Measurements from ENCODE around the gene B9D1.

Gene B9D1

DNA sequence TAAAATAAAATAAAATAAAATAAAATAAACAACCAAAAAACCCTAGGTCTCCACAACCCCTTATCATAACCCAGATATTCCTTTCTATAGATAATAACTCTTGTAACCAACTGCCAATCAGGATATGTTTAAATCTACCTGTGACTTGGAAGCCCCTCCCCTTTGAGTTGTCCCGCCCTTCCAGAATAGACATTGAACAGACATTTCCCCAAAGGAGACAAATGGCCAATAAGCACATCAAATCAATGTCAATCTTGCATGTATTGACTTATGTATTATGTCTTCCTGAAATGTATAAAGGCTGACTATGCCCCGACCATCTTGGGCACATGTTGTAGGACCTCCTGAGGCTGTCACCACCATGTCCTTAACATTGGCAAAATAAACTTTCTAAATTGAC lies 14.3 kb upstream of the B9D1 start:
- TF ChIP-seq POLR2AphosphoS5 (IDR thresholded peaks at IDR 0.05; ENCODE audit: low read depth, low read length) (no peak), TAF1 (IDR thresholded peaks at IDR 0.05; ENCODE audit: borderline replicate concordance, insufficient read depth, low read length) (no peak), FOXP2 (optimal IDR thresholded peaks at IDR 0.05; ENCODE audit: borderline replicate concordance, extremely low read depth, extremely low read length, insufficient read depth) (no peak), SIN3A (IDR thresholded peaks at IDR 0.05; ENCODE audit: borderline replicate concordance, insufficient read depth, low read length) (no peak)
- TF ChIP-seq, protein P1, sequence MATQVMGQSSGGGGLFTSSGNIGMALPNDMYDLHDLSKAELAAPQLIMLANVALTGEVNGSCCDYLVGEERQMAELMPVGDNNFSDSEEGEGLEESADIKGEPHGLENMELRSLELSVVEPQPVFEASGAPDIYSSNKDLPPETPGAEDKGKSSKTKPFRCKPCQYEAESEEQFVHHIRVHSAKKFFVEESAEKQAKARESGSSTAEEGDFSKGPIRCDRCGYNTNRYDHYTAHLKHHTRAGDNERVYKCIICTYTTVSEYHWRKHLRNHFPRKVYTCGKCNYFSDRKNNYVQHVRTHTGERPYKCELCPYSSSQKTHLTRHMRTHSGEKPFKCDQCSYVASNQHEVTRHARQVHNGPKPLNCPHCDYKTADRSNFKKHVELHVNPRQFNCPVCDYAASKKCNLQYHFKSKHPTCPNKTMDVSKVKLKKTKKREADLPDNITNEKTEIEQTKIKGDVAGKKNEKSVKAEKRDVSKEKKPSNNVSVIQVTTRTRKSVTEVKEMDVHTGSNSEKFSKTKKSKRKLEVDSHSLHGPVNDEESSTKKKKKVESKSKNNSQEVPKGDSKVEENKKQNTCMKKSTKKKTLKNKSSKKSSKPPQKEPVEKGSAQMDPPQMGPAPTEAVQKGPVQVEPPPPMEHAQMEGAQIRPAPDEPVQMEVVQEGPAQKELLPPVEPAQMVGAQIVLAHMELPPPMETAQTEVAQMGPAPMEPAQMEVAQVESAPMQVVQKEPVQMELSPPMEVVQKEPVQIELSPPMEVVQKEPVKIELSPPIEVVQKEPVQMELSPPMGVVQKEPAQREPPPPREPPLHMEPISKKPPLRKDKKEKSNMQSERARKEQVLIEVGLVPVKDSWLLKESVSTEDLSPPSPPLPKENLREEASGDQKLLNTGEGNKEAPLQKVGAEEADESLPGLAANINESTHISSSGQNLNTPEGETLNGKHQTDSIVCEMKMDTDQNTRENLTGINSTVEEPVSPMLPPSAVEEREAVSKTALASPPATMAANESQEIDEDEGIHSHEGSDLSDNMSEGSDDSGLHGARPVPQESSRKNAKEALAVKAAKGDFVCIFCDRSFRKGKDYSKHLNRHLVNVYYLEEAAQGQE (IDR thresholded peaks at IDR 0.05; ENCODE audit: insufficient read depth in 1 of 2, low read depth in 2 of 2, low read length in 2 of 2), result no peak

GRCh38 chr17:19375732-19376131 lies 13.2 kb upstream of the B9D1 start:
- TF ChIP-seq POLR2AphosphoS5 (IDR thresholded peaks at IDR 0.05; ENCODE audit: low read depth, low read length), result no peak

DNA sequence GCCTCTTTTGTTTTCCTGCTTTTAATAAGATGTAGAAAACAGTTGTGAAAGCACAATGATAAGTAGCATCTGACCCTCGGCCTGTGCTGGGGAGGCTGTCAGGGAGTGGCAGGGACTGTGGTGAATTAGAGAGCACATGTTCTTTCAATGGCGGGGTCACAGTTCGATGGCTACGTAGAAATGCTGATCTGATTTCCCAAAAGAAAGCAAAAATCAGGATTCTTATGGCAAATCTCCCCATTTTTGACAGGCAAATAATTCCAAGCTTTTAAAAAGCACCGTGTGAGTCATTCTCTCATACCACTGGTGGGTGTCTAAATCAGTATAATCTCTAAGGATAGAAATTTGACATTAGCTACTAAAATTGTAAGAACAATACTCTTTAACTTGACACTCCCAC lies 11.6 kb upstream of the B9D1 start:
- TF ChIP-seq TAF1 (IDR thresholded peaks at IDR 0.05; ENCODE audit: borderline replicate concordance, insufficient read depth, low read length) (no peak), SIN3A (IDR thresholded peaks at IDR 0.05; ENCODE audit: borderline replicate concordance, insufficient read depth, low read length) (no peak), FOXP2 (optimal IDR thresholded peaks at IDR 0.05; ENCODE audit: borderline replicate concordance, extremely low read depth, extremely low read length, insufficient read depth) (no peak), POLR2AphosphoS5 (IDR thresholded peaks at IDR 0.05; ENCODE audit: low read depth, low read length) (no peak)
- TF ChIP-seq, protein P1 (IDR thresholded peaks at IDR 0.05; ENCODE audit: insufficient read depth in 1 of 2, low read depth in 2 of 2, low read length in 2 of 2), result no peak

DNA sequence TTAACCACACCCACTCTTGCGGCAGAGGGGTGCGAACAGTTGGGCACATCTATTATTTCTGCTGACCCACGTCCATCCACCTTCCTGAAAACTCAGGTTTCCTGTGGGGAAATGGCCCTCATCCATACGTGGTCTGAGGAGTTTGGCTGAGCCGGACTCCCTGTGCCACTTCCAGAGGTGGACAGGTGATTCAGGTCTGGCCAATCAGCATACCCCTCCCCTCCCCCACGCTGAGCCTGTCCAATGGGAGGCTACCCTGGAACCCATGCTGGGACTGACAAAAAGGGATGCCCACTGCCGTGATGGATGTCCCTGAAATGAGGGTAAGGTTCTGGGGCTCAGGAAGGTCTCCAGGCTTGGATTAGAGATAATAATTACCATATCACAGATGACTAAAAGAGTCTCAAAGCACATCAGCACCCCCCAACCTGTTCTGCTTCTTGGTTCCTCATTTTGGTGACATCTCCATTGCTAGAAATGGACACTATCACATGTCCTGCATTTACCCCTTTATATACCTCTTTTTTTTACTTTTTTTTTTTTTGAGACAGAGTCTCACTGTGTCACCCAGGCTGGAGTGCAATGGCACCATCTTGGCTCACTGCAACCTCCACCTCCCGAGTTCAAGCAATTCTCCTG lies 10.5 kb upstream of the B9D1 start:
- TF ChIP-seq FOXP2 (optimal IDR thresholded peaks at IDR 0.05; ENCODE audit: borderline replicate concordance, extremely low read depth, extremely low read length, insufficient read depth) (no peak), POLR2AphosphoS5 (IDR thresholded peaks at IDR 0.05; ENCODE audit: low read depth, low read length) (no peak), TAF1 (IDR thresholded peaks at IDR 0.05; ENCODE audit: borderline replicate concordance, insufficient read depth, low read length) (no peak), SIN3A (IDR thresholded peaks at IDR 0.05; ENCODE audit: borderline replicate concordance, insufficient read depth, low read length) (no peak)
- TF ChIP-seq, protein P1 (IDR thresholded peaks at IDR 0.05; ENCODE audit: insufficient read depth in 1 of 2, low read depth in 2 of 2, low read length in 2 of 2), result no peak

DNA sequence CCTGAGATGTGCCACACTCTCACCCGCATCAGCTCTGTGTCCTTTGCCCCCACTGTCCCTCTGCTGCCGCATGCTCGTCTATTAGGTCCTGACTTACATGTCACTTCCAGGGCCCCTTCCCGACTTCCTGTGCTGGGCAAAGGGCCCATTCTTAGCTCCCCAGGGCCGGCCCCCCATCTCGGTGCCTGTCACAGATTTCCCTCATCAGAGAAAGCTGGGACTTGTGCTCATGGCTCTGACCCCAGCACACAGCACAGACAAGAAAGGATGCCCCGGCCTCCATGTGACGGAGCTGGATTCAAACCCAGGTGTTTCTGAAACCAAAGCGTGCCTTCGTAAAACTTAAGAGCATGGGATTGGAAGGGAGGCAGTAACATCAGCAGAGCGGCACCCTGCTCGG lies 9.9 kb upstream of the B9D1 start:
- no peak for TF ChIP-seq POLR2AphosphoS5 (IDR thresholded peaks at IDR 0.05; ENCODE audit: low read depth, low read length)
- TF ChIP-seq FOXP2 (optimal IDR thresholded peaks at IDR 0.05; ENCODE audit: borderline replicate concordance, extremely low read depth, extremely low read length, insufficient read depth), result no peak
- TF ChIP-seq SIN3A (IDR thresholded peaks at IDR 0.05; ENCODE audit: borderline replicate concordance, insufficient read depth, low read length), result no peak
- no peak for TF ChIP-seq TAF1 (IDR thresholded peaks at IDR 0.05; ENCODE audit: borderline replicate concordance, insufficient read depth, low read length)
- TF ChIP-seq, protein P1 (IDR thresholded peaks at IDR 0.05; ENCODE audit: insufficient read depth in 1 of 2, low read depth in 2 of 2, low read length in 2 of 2), result no peak

All from PFSK-1 (cell line).